Common myeloid progenitor, CD34-positive (primary cell): ENCODE results near the gene DSEL.

Experiments used
- CTCF ChIA-PET: fragments of 350-600 bp; sonication (Branson Sonifier 250); formaldehyde crosslinking; loops from one replicate; lab custom pipeline; 2021; ENCODE audit warnings: antibody characterized with exemption; lab: Charles Lee
- POLR2A ChIA-PET: fragments of 350-600 bp; sonication (Branson Sonifier 250); formaldehyde crosslinking; loops from one replicate; lab custom pipeline; 2021; ENCODE audit warnings: antibody characterized with exemption; lab: Charles Lee
- DNase-seq, 3 donors: peaks; one replicate each; pipeline versions ENCODE4 v3.0.0 to v3.0.0-alpha.2; 2013
- H3K27ac ChIP-seq, 2 experiments: 1 replicate in 1 of 2; 2 replicates in 1 of 2; pipeline ENCODE4 v1.7.0; 2013; ENCODE audit warnings: inconsistent platforms in 2 of 2, low read length in 2 of 2, mild to moderate bottlenecking in 2 of 2, low read depth in 1 of 2, moderate library complexity in 1 of 2; ENCODE audit not compliant: severe bottlenecking in 2 of 2, insufficient read depth in 1 of 2, poor library complexity in 1 of 2
- H3K27me3 ChIP-seq, 5 experiments: replicated peaks in 2 of 5; 1 replicate in 3 of 5; 2 replicates in 2 of 5; pipeline versions ENCODE4 v1.6.1 to v1.7.0; 2013; ENCODE audit warnings: low read length in 4 of 5, mild to moderate bottlenecking in 2 of 5, moderate library complexity in 2 of 5, inconsistent platforms in 1 of 5; ENCODE audit not compliant: insufficient read depth in 5 of 5, control insufficient read depth in 4 of 5
- H3K36me3 ChIP-seq, 4 experiments: 1 replicate in 2 of 4; 2 replicates in 2 of 4; pipeline versions ENCODE4 v1.6.1 to v1.7.0; 2013; ENCODE audit warnings: low read length in 3 of 4, control low read depth in 1 of 4, mild to moderate bottlenecking in 1 of 4; ENCODE audit not compliant: control insufficient read depth in 4 of 4, insufficient read depth in 4 of 4
- H3K4me1 ChIP-seq, 4 experiments: 1 replicate in 3 of 4; 2 replicates in 1 of 4; pipeline versions ENCODE4 v1.6.1 to v1.7.1; 2013; ENCODE audit warnings: low read length in 3 of 4, mild to moderate bottlenecking in 3 of 4, control low read depth in 1 of 4, inconsistent platforms in 1 of 4, moderate library complexity in 1 of 4; ENCODE audit not compliant: control insufficient read depth in 4 of 4, insufficient read depth in 4 of 4; ENCODE audit errors: control extremely low read depth in 1 of 4
- H3K4me3 ChIP-seq, 7 experiments: 1 replicate in 4 of 7; 2 replicates in 3 of 7; pipeline versions ENCODE4 v1.5.1 to v1.7.0; 2013; ENCODE audit warnings: mild to moderate bottlenecking in 7 of 7, low read length in 6 of 7, moderate library complexity in 6 of 7, inconsistent platforms in 2 of 7, low read depth in 2 of 7, control low read depth in 1 of 7; ENCODE audit not compliant: insufficient read depth in 4 of 7, control insufficient read depth in 1 of 7; ENCODE audit errors: extremely low read depth in 1 of 7
- H3K9me3 ChIP-seq, 5 experiments: 1 replicate in 4 of 5; 2 replicates in 1 of 5; pipeline versions ENCODE4 v1.6.1 to v1.7.1; 2013; ENCODE audit warnings: low read length in 4 of 5, mild to moderate bottlenecking in 2 of 5, inconsistent platforms in 1 of 5, low read depth in 1 of 5, moderate library complexity in 1 of 5; ENCODE audit not compliant: control insufficient read depth in 4 of 5, insufficient read depth in 2 of 5; ENCODE audit errors: control extremely low read depth in 1 of 5
- WGBS: methylation state at CpG from one replicate; pipeline ENCODE4 v1.1.5; 2013; ENCODE audit not compliant: insufficient coverage; 5-methylcytosine and 5-hydroxymethylcytosine counted together

The DSEL gene

DNA sequence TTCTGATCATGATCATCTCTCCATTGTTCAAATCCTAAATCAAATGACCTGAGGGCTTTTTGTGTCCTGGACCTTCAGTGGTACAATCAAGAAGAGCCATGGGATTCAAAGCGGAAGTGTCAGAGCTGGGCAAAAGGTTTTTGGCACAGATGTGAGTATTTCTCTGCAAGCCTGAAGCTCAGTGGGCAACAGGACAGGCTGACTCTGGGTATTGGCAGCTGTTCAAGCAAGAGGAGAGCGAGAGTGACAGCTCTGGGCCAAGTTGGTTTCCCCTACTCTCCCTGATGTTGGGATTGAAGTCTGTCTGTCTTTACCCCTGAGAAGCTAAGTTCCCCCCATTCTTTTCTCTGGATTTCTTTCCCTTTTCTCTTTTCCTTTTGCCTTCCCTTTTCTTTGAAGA lies 33.3 kb downstream of the DSEL start:
- no peak overlapping the region for H3K4me3 ChIP-seq
- CTCF ChIA-PET, result no interaction called here
- no peaks in the 10 kb centered on the region for H3K27me3 ChIP-seq
- POLR2A ChIA-PET, result no interaction called here
- H3K27ac ChIP-seq, result no peak overlapping the region
- H3K4me1 ChIP-seq, result peaks cover 0 to 5% (median 1%) of the 10 kb centered on the region in 4 experiments
- peak in 2 of 3 donors; percentile 6 to 14 for DNase-seq
- H3K36me3 ChIP-seq, result no peaks in the 10 kb centered on the region
- WGBS, result 60% methylated on average over 1 of the region's 2 CpGs
- H3K9me3 ChIP-seq, result no peaks in the 10 kb centered on the region

- H3K27ac ChIP-seq, result no peak overlapping the region
- DNase-seq, result no peak
- H3K27me3 ChIP-seq, result no peaks in the 10 kb centered on the region
- H3K4me1 ChIP-seq, result peaks cover 0 to 3% (median 1%) of the 10 kb centered on the region in 4 experiments
- H3K36me3 ChIP-seq, result no peaks in the 10 kb centered on the region
- no peak overlapping the region for H3K4me3 ChIP-seq
- peaks cover 0 to 1% (median 0%) of the 10 kb centered on the region in 5 experiments for H3K9me3 ChIP-seq
- POLR2A ChIA-PET, result no interaction called here
- WGBS, result 86% methylated on average over 3 of the region's 3 CpGs
- CTCF ChIA-PET, result no interaction called here
Measured at GRCh38 chr18:67478249-67478648, 38.3 kb downstream of the DSEL start.

DNA sequence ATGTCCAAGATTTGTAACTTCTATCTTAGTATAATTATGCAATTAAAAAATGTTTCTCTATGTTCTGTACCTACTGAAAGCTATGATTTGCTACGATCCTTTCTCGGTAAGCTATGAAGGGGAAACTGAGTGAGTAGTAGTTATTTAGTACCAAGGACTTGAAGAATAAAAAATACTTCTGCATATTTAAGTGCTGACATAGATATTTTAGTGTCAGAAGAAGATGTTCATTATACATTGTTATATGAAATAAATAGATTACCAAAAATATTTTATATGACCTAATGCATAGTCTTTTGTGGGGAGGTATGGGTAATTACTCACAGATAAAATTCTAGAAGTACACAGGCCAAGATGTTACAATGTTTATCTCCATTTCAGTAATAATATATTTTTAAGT lies 39.0 kb downstream of the DSEL start:
- ChIA-PET POLR2A (no interaction called here), CTCF (no interaction called here)
- no CpG with 5 or more reads among the region's 2 CpGs for WGBS
- no peaks in the 10 kb centered on the region for H3K4me1 ChIP-seq
- no peak overlapping the region for H3K27ac ChIP-seq
- no peak overlapping the region for H3K4me3 ChIP-seq
- no peaks in the 10 kb centered on the region for H3K36me3 ChIP-seq
- no peaks in the 10 kb centered on the region for H3K27me3 ChIP-seq
- no peak for DNase-seq
- H3K9me3 ChIP-seq, result peaks cover 0 to 1% (median 0%) of the 10 kb centered on the region in 5 experiments

GRCh38 chr18:67476585-67476984 lies 39.9 kb downstream of the DSEL start:
- no peak for DNase-seq
- Histone ChIP-seq H3K9me3 (peaks cover 0 to 1% (median 0%) of the 10 kb centered on the region in 5 experiments), H3K36me3 (no peaks in the 10 kb centered on the region), H3K27ac (no peak overlapping the region), H3K4me3 (no peak overlapping the region), H3K27me3 (no peaks in the 10 kb centered on the region), H3K4me1 (no peaks in the 10 kb centered on the region)
- 80% methylated on average over 1 of the region's 3 CpGs for WGBS
- CTCF ChIA-PET, result no interaction called here
- POLR2A ChIA-PET, result no interaction called here

DNA sequence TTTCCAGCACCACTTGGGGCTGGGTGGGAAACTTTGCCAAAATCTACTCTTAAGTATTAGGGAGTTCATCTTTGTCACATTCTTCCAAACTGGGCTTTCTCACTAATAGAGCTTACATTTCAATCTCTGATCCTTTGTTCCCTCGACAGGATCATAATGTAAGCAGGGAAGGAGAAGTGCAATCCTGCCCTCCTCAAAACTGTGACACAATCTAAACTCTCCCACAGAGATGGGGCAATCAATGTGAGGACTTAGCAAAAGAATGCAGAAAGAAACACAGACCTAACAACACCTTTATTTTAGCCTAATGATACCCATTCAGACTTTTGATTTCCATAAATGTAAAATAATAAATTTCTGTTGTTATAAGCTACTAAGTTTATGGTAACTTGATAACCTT lies 40.8 kb downstream of the DSEL start:
- CTCF ChIA-PET, result no interaction called here
- H3K4me3 ChIP-seq, result no peak overlapping the region
- H3K27me3 ChIP-seq, result no peaks in the 10 kb centered on the region
- no peaks in the 10 kb centered on the region for H3K36me3 ChIP-seq
- POLR2A ChIA-PET, result no interaction called here
- DNase-seq, result no peak
- no CpG with 5 or more reads among the region's 1 CpG for WGBS
- H3K4me1 ChIP-seq, result no peaks in the 10 kb centered on the region
- H3K27ac ChIP-seq, result no peak overlapping the region
- peaks cover 0 to 1% (median 0%) of the 10 kb centered on the region in 5 experiments for H3K9me3 ChIP-seq

DNA sequence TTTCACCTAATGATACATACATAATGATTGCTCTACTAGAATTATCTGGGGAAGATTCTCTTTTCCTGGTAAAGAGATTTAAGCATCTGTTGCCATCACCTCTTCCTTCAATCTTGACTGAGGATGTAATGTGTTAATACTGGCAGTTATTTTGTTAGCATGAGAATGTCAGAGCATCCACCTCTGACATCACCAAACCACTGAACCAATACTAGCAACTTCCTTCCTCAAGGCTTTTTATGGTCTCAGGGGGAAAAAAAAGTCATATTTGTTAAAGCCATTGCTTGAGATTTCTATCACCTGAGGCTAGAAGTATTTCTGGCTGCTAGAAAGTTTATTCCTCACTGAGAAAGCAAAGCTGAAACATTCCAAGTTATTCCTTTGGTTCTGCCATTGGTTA lies 48.5 kb downstream of the DSEL start:
- DNase-seq, result peak; percentile 20 to 57 (median 43)
- Histone ChIP-seq H3K36me3 (no peaks in the 10 kb centered on the region), H3K4me1 (peaks cover 0 to 4% (median 0%) of the 10 kb centered on the region in 4 experiments), H3K27me3 (no peaks in the 10 kb centered on the region), H3K27ac (no peak overlapping the region), H3K9me3 (no peaks in the 10 kb centered on the region), H3K4me3 (no peak overlapping the region)
- CTCF ChIA-PET, result no interaction called here
- POLR2A ChIA-PET, result no interaction called here

GRCh38 chr18:67467188-67467587 lies 49.3 kb downstream of the DSEL start:
- no CpG with 5 or more reads among the region's 1 CpG for WGBS
- ChIA-PET CTCF (no interaction called here), POLR2A (no interaction called here)
- Histone ChIP-seq H3K9me3 (no peaks in the 10 kb centered on the region), H3K36me3 (no peaks in the 10 kb centered on the region), H3K27me3 (no peaks in the 10 kb centered on the region), H3K4me3 (no peak overlapping the region), H3K4me1 (peaks cover 0 to 4% (median 0%) of the 10 kb centered on the region in 4 experiments), H3K27ac (no peak overlapping the region)
- DNase-seq, result no peak
